HG03378 (cell line): ENCODE measurements around the gene HDAC4.
A peak's percentile ranks its signal among the peaks of the same experiment; 100 is the strongest.

ENCODE experiments used
- ATAC-seq: cut with Tn5 transposase; IDR thresholded peaks from one replicate; pipeline ENCODE4 v1.9.1; 2021; ENCODE audit warnings: mild to moderate bottlenecking, moderate library complexity; ENCODE audit not compliant: unreplicated experiment

Gene HDAC4

GRCh38 chr2:239429473-239430350 lies 28.9 kb upstream of the HDAC4 start:
- no peak for ATAC-seq

GRCh38 chr2:239425631-239426030 lies 24.8 kb upstream of the HDAC4 start:
- no peak for ATAC-seq

GRCh38 chr2:239424337-239425045 lies 23.7 kb upstream of the HDAC4 start:
- no peak for ATAC-seq

- ATAC-seq, result no peak
These were observed 22.7 kb upstream of the HDAC4 start for GRCh38 chr2:239423551-239423950.

- ATAC-seq, result no peak
These were observed 21.0 kb upstream of the HDAC4 start for GRCh38 chr2:239421851-239422250.

- ATAC-seq, result no peak
These were observed 19.3 kb upstream of the HDAC4 start for GRCh38 chr2:239420082-239420481.

GRCh38 chr2:239418918-239419317 lies 18.1 kb upstream of the HDAC4 start:
- ATAC-seq, result no peak

- ATAC-seq, result no peak
These were observed 12.2 kb upstream of the HDAC4 start for GRCh38 chr2:239412905-239413603.

- no peak for ATAC-seq
These were observed 10.9 kb upstream of the HDAC4 start for GRCh38 chr2:239411549-239412319.

GRCh38 chr2:239411117-239411516 lies 10.3 kb upstream of the HDAC4 start:
- ATAC-seq, result no peak

GRCh38 chr2:239409976-239410375 lies 9.2 kb upstream of the HDAC4 start:
- ATAC-seq, result no peak

GRCh38 chr2:239407112-239407511 lies 6.3 kb upstream of the HDAC4 start:
- ATAC-seq, result no peak

GRCh38 chr2:239406316-239406995 lies 5.6 kb upstream of the HDAC4 start:
- no peak for ATAC-seq

GRCh38 chr2:239405071-239405470 lies 4.3 kb upstream of the HDAC4 start:
- no peak for ATAC-seq

- no peak for ATAC-seq
These were observed 1.8 kb upstream of the HDAC4 start for GRCh38 chr2:239402666-239403065.

GRCh38 chr2:239401881-239402233 lies 1.0 kb upstream of the HDAC4 start:
- ATAC-seq, result peak; percentile 18

GRCh38 chr2:239401067-239401880 lies 454 bp upstream of the HDAC4 start:
- ATAC-seq, result peak; percentile 81

GRCh38 chr2:239399921-239400595 lies 762 bp downstream of the HDAC4 start:
- ATAC-seq, result no peak

GRCh38 chr2:239399433-239399920 lies 1.3 kb downstream of the HDAC4 start:
- no peak for ATAC-seq
